ENCODE results near the gene BANP. TPM values are rescaled to one million over a fixed set of nuclear protein-coding genes. Genes with fewer than 3 reads are reported as not detected.
A peak's percentile ranks its signal among the peaks of the same experiment; 100 is the strongest.
"Not testable (repeated sequence)": the region's sequence is repeated elsewhere in the genome, so short reads cannot be mapped to it uniquely, and the experiment has no call there.

Gene BANP
- total RNA-seq, 1 donor, result 15.5 TPM

GRCh38 chr16:87976665-87977064 is 25.4 kb downstream of the BANP start:
- H3K4me3 ChIP-seq (ENCODE audit: low read depth, low read length), result peak overlapping the region; percentile 10
- no peak for TF ChIP-seq CTCF (IDR thresholded peaks at IDR 0.05; ENCODE audit: insufficient read depth, low read length)
- peak; percentile 79 for DNase-seq (ENCODE audit: low read depth)

- TF ChIP-seq CTCF (IDR thresholded peaks at IDR 0.05; ENCODE audit: insufficient read depth, low read length), result no peak
- no peak for DNase-seq (ENCODE audit: low read depth)
- H3K4me3 ChIP-seq (ENCODE audit: low read depth, low read length), result no peak overlapping the region
Measured at GRCh38 chr16:87978127-87978526, 26.9 kb downstream of the BANP start.

GRCh38 chr16:87979352-87979751 is 28.1 kb downstream of the BANP start:
- no peak for TF ChIP-seq CTCF (IDR thresholded peaks at IDR 0.05; ENCODE audit: insufficient read depth, low read length)
- H3K4me3 ChIP-seq (ENCODE audit: low read depth, low read length), result no peak overlapping the region
- DNase-seq (ENCODE audit: low read depth), result no peak

GRCh38 chr16:87979911-87980630 is 28.8 kb downstream of the BANP start:
- not testable (repeated sequence) for DNase-seq (ENCODE audit: low read depth); H3K4me3 ChIP-seq (ENCODE audit: low read depth, low read length)

GRCh38 chr16:87981376-87981775 is 30.1 kb downstream of the BANP start:
- H3K4me3 ChIP-seq (ENCODE audit: low read depth, low read length); DNase-seq (ENCODE audit: low read depth): not testable (repeated sequence)

GRCh38 chr16:87982581-87983041 is 31.4 kb downstream of the BANP start:
- no peak for TF ChIP-seq CTCF (IDR thresholded peaks at IDR 0.05; ENCODE audit: insufficient read depth, low read length)
- DNase-seq (ENCODE audit: low read depth), result no peak
- no peak overlapping the region for H3K4me3 ChIP-seq (ENCODE audit: low read depth, low read length)

- DNase-seq (ENCODE audit: low read depth), result peak; percentile 28
- TF ChIP-seq CTCF (IDR thresholded peaks at IDR 0.05; ENCODE audit: insufficient read depth, low read length), result peak; percentile 44
- not testable (repeated sequence) for H3K4me3 ChIP-seq (ENCODE audit: low read depth, low read length)
Measured at GRCh38 chr16:87983072-87983736, 32.0 kb downstream of the BANP start.

GRCh38 chr16:87983737-87984097 is 32.5 kb downstream of the BANP start:
- H3K4me3 ChIP-seq (ENCODE audit: low read depth, low read length), result not testable (repeated sequence)
- DNase-seq (ENCODE audit: low read depth), result peak; percentile 49

- not testable (repeated sequence) for H3K4me3 ChIP-seq (ENCODE audit: low read depth, low read length); DNase-seq (ENCODE audit: low read depth)
Measured at GRCh38 chr16:87984180-87984579, 32.9 kb downstream of the BANP start.

Data from fibroblast of the aortic adventitia (primary cell).